Esophagus squamous epithelium (tissue), 4 donors: ENCODE results near the gene PLXND1.

Source experiments
- CTCF ChIP-seq, 6 experiments: fragments of 450-650 bp in 4 of 6; fragments of 200-600 bp in 2 of 6; sonication (generic) in 2 of 6; IDR thresholded peaks; one replicate each; pipeline ENCODE4 v1.5.1; 2016 to 2019; ENCODE audit warnings: antibody characterized with exemption in 6 of 6, mild to moderate bottlenecking in 4 of 6, moderate library complexity in 4 of 6
- POLR2A ChIP-seq, 4 donors: fragments of 450-650 bp; IDR thresholded peaks; one replicate each; pipeline ENCODE4 v1.6.1; 2017; ENCODE audit warnings: antibody characterized with exemption in 4 of 4, mild to moderate bottlenecking in 4 of 4, moderate library complexity in 3 of 4

- no peak for TF ChIP-seq CTCF (IDR thresholded peaks at IDR 0.05)
- no peak for TF ChIP-seq POLR2A (IDR thresholded peaks at IDR 0.05)
Measured at GRCh38 chr3:129599073-129599472, 7.4 kb downstream of the PLXND1 start.
